ENCODE data around the gene FAM114A1. TPM values are rescaled to one million over a fixed set of nuclear protein-coding genes. Genes with fewer than 3 reads are reported as not detected.
"Not testable (repeated sequence)": the region's sequence is repeated elsewhere in the genome, so short reads cannot be mapped to it uniquely, and the experiment has no call there.

Gene FAM114A1
- total RNA-seq, 2 donors from 2014 or later, result 19.3 to 39.3 TPM

- H3K4me3 ChIP-seq (ENCODE audit: low read length), result no peak overlapping the region
- no peak overlapping the region for H3K4me3 Mint-ChIP-seq
- H3K27me3 ChIP-seq (ENCODE audit: control insufficient read depth, insufficient read depth, low read length, poor library complexity, severe bottlenecking), result no peaks in the 10 kb centered on the region
- H3K27ac Mint-ChIP-seq, result no peak overlapping the region
- no peak overlapping the region for H3K9ac ChIP-seq (ENCODE audit: extremely low read depth, low read length, poor library complexity, severe bottlenecking)
- no peaks in the 10 kb centered on the region for H3K9me3 Mint-ChIP-seq
- no peaks in the 10 kb centered on the region for H3K36me3 ChIP-seq (ENCODE audit: control insufficient read depth, insufficient read depth, low read length)
- no peaks in the 10 kb centered on the region for H3K27me3 Mint-ChIP-seq (ENCODE audit: insufficient read depth)
- WGBS, 2 experiments (ENCODE audit: insufficient coverage in 1 of 2, insufficient read length in 1 of 2), result 96 to 97% methylated on average over 3 to 4 of the region's 4 CpGs
- no peaks in the 10 kb centered on the region for H3K9me3 ChIP-seq (ENCODE audit: control insufficient read depth, low read length)
- no peak overlapping the region for H3K27ac ChIP-seq (ENCODE audit: low read depth, low read length)
- no peaks in the 10 kb centered on the region for H3K4me1 ChIP-seq (ENCODE audit: control insufficient read depth, insufficient read depth, low read length)
- H3K36me3 Mint-ChIP-seq (ENCODE audit: low read depth), result no peaks in the 10 kb centered on the region
- H3K4me1 Mint-ChIP-seq, result no peaks in the 10 kb centered on the region
- TF ChIP-seq, protein P1, sequence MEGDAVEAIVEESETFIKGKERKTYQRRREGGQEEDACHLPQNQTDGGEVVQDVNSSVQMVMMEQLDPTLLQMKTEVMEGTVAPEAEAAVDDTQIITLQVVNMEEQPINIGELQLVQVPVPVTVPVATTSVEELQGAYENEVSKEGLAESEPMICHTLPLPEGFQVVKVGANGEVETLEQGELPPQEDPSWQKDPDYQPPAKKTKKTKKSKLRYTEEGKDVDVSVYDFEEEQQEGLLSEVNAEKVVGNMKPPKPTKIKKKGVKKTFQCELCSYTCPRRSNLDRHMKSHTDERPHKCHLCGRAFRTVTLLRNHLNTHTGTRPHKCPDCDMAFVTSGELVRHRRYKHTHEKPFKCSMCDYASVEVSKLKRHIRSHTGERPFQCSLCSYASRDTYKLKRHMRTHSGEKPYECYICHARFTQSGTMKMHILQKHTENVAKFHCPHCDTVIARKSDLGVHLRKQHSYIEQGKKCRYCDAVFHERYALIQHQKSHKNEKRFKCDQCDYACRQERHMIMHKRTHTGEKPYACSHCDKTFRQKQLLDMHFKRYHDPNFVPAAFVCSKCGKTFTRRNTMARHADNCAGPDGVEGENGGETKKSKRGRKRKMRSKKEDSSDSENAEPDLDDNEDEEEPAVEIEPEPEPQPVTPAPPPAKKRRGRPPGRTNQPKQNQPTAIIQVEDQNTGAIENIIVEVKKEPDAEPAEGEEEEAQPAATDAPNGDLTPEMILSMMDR (conservative IDR thresholded peaks at IDR 0.05), result no peak
- no peak for DNase-seq
Observed at GRCh38 chr4:38958453-38959190, 91.0 kb downstream of the FAM114A1 start.

- not testable (repeated sequence) for H3K36me3 Mint-ChIP-seq (ENCODE audit: low read depth)
- WGBS, 2 experiments (ENCODE audit: insufficient coverage in 1 of 2, insufficient read length in 1 of 2), result 86 to 89% methylated on average over 3 to 5 of the region's 5 CpGs
Observed at GRCh38 chr4:38959248-38959647, 91.6 kb downstream of the FAM114A1 start.

GRCh38 chr4:38964942-38965775, 97.6 kb downstream of the FAM114A1 start:
- WGBS, 2 experiments (ENCODE audit: insufficient coverage in 1 of 2, insufficient read length in 1 of 2), result 91 to 93% methylated on average over 8 to 11 of the region's 11 CpGs
- no peaks in the 10 kb centered on the region for H3K27me3 Mint-ChIP-seq (ENCODE audit: insufficient read depth)
- H3K36me3 Mint-ChIP-seq (ENCODE audit: low read depth), result no peaks in the 10 kb centered on the region
- no peak overlapping the region for H3K4me3 Mint-ChIP-seq
- H3K9me3 Mint-ChIP-seq, result peaks cover 3% of the 10 kb centered on the region
- TF ChIP-seq, protein P1 (conservative IDR thresholded peaks at IDR 0.05), result no peak
- DNase-seq, result no peak
- H3K4me1 ChIP-seq (ENCODE audit: control insufficient read depth, insufficient read depth, low read length), result no peaks in the 10 kb centered on the region
- no peaks in the 10 kb centered on the region for H3K27me3 ChIP-seq (ENCODE audit: control insufficient read depth, insufficient read depth, low read length, poor library complexity, severe bottlenecking)
- no peak overlapping the region for H3K9ac ChIP-seq (ENCODE audit: extremely low read depth, low read length, poor library complexity, severe bottlenecking)
- no peak overlapping the region for H3K27ac ChIP-seq (ENCODE audit: low read depth, low read length)
- H3K36me3 ChIP-seq (ENCODE audit: control insufficient read depth, insufficient read depth, low read length), result no peaks in the 10 kb centered on the region
- H3K9me3 ChIP-seq (ENCODE audit: control insufficient read depth, low read length), result no peaks in the 10 kb centered on the region
- H3K27ac Mint-ChIP-seq, result no peak overlapping the region
- H3K4me3 ChIP-seq (ENCODE audit: low read length), result no peak overlapping the region
- no peaks in the 10 kb centered on the region for H3K4me1 Mint-ChIP-seq

More at GRCh38 chr4:38959248-38959647, 91.6 kb downstream of the FAM114A1 start:
- H3K9ac ChIP-seq (ENCODE audit: extremely low read depth, low read length, poor library complexity, severe bottlenecking); H3K4me3 Mint-ChIP-seq; H3K4me1 ChIP-seq (ENCODE audit: control insufficient read depth, insufficient read depth, low read length); H3K9me3 Mint-ChIP-seq; H3K27ac ChIP-seq (ENCODE audit: low read depth, low read length); H3K4me3 ChIP-seq (ENCODE audit: low read length); H3K9me3 ChIP-seq (ENCODE audit: control insufficient read depth, low read length); DNase-seq; H3K27ac Mint-ChIP-seq; H3K36me3 ChIP-seq (ENCODE audit: control insufficient read depth, insufficient read depth, low read length); H3K27me3 ChIP-seq (ENCODE audit: control insufficient read depth, insufficient read depth, low read length, poor library complexity, severe bottlenecking); H3K27me3 Mint-ChIP-seq (ENCODE audit: insufficient read depth); H3K4me1 Mint-ChIP-seq: not testable (repeated sequence)

Measured in endodermal cell (in vitro differentiated cells).